Neural cell (in vitro differentiated cells): ENCODE measurements around the gene ESCO1. TPM values are rescaled to one million over a fixed set of nuclear protein-coding genes. Genes with fewer than 3 reads are reported as not detected.

Experiments
- H2AFZ ChIP-seq: fragments of 200-600, 300-800 bp; sonication (generic), shearing (Covaris generic); 2 replicates; pipeline ENCODE4 v1.6.0; 2014; ENCODE audit warnings: low read depth, mild to moderate bottlenecking, antibody characterized with exemption, low read length, moderate library complexity
- H3F3A ChIP-seq: fragments of 200-600 bp; shearing (Covaris generic); 2 replicates; pipeline ENCODE4 v1.6.1; 2016; ENCODE audit warnings: mild to moderate bottlenecking, moderate library complexity, mixed read lengths, antibody characterized with exemption, low read length; ENCODE audit not compliant: insufficient read depth, poor library complexity, severe bottlenecking
- H3K27ac ChIP-seq: fragments of 200-600, 300-800 bp; sonication (generic), shearing (Covaris generic); 2 replicates; pipeline ENCODE4 v1.5.1; 2014; ENCODE audit warnings: mild to moderate bottlenecking, low read length, moderate library complexity
- H3K27me3 ChIP-seq: fragments of 300-800, 200-600 bp; sonication (generic), shearing (Covaris generic); 2 replicates; pipeline ENCODE4 v1.6.0; 2014; ENCODE audit warnings: mild to moderate bottlenecking, low read depth, low read length, moderate library complexity; ENCODE audit not compliant: insufficient read depth
- H3K36me3 ChIP-seq: fragments of 300-800, 200-600 bp; sonication (generic), shearing (Covaris generic); 2 replicates; pipeline ENCODE4 v1.5.1; 2014; ENCODE audit warnings: mild to moderate bottlenecking, antibody characterized with exemption, low read length, moderate library complexity; ENCODE audit not compliant: insufficient read depth
- H3K4me2 ChIP-seq: fragments of 300-800, 200-600 bp; sonication (generic), shearing (Covaris generic); 2 replicates; pipeline ENCODE4 v1.6.0; 2014; ENCODE audit warnings: mild to moderate bottlenecking, low read length
- H3K4me3 ChIP-seq: fragments of 300-800, 200-600 bp; sonication (generic), shearing (Covaris generic); 2 replicates; pipeline ENCODE4 v1.5.1; 2014; ENCODE audit warnings: mild to moderate bottlenecking, low read length, moderate library complexity
- H3K79me2 ChIP-seq: fragments of 200-600 bp; shearing (Covaris generic); replicated peaks from 2 replicates; pipeline ENCODE4 v1.6.0; 2014; ENCODE audit warnings: mild to moderate bottlenecking, low read length, moderate library complexity; ENCODE audit not compliant: insufficient read depth
- H3K9ac ChIP-seq: fragments of 300-800, 200-600 bp; sonication (generic), shearing (Covaris generic); 2 replicates; pipeline ENCODE4 v1.6.1; 2016; ENCODE audit warnings: mild to moderate bottlenecking, low read length, mixed read lengths
- H3K9me2 ChIP-seq: fragments of 200-600 bp; shearing (Covaris generic); 2 replicates; pipeline ENCODE4 v1.6.1; 2016; ENCODE audit warnings: mild to moderate bottlenecking, low read length, mixed read lengths; ENCODE audit not compliant: insufficient read depth
- H3K9me3 ChIP-seq: fragments of 200-600, 300-800 bp; sonication (generic), shearing (Covaris generic); 2 replicates; pipeline ENCODE4 v1.6.1; 2016; ENCODE audit warnings: mild to moderate bottlenecking, mixed run types, low read length, moderate library complexity, mixed read lengths
- H4K20me1 ChIP-seq: fragments of 200-600 bp; shearing (Covaris generic); 2 replicates; pipeline ENCODE4 v1.6.1; 2016; ENCODE audit warnings: mild to moderate bottlenecking, mixed run types; ENCODE audit not compliant: insufficient read depth
- EZH2 ChIP-seq: fragments of 200-600, 300-800 bp; shearing (Covaris generic), sonication (generic); IDR thresholded peaks from 2 replicates; pipeline ENCODE4 v1.6.1; 2014; ENCODE audit warnings: antibody characterized with exemption, low read length, borderline replicate concordance, mild to moderate bottlenecking; ENCODE audit not compliant: insufficient read depth, poor library complexity, severe bottlenecking
- POLR2AphosphoS5 ChIP-seq: IDR thresholded peaks from 2 replicates; pipeline ENCODE4 v1.6.1; 2012
- RAD21 ChIP-seq: fragments of 450-650 bp; conservative IDR thresholded peaks from 2 replicates; pipeline ENCODE4 v1.6.1; 2014; ENCODE audit warnings: antibody characterized with exemption, mild to moderate bottlenecking, moderate library complexity
- SMC3 ChIP-seq: fragments of 450-650 bp; conservative IDR thresholded peaks from 2 replicates; pipeline ENCODE4 v1.6.1; 2014; ENCODE audit warnings: antibody characterized with exemption, mild to moderate bottlenecking, moderate library complexity; ENCODE audit not compliant: poor library complexity
- TAF1 ChIP-seq: IDR thresholded peaks from 2 replicates; pipeline ENCODE4 v1.6.1; 2012; ENCODE audit warnings: low read depth
- polyA plus RNA-seq: library from polyadenylated mRNA; depleted of rRNA; stranded (reverse); fragments of >200 nt; gene quantifications from 2 replicates; pipeline ENCODE4 v1.2.3, GENCODE V29; 2014
- TF ChIP-seq, protein P1 (sequence below): fragments of 450-650 bp; IDR thresholded peaks from 2 replicates; pipeline ENCODE4 v1.5.1; 2014; ENCODE audit warnings: antibody characterized with exemption, mild to moderate bottlenecking, moderate library complexity; ENCODE audit not compliant: poor library complexity, severe bottlenecking
- TF ChIP-seq, protein P2 (sequence below): IDR thresholded peaks from 2 replicates; pipeline ENCODE4 v1.6.1; 2012; ENCODE audit warnings: borderline replicate concordance

ESCO1 gene
- polyA plus RNA-seq, 1 donor from 2014 or later, result 26.4 TPM

DNA sequence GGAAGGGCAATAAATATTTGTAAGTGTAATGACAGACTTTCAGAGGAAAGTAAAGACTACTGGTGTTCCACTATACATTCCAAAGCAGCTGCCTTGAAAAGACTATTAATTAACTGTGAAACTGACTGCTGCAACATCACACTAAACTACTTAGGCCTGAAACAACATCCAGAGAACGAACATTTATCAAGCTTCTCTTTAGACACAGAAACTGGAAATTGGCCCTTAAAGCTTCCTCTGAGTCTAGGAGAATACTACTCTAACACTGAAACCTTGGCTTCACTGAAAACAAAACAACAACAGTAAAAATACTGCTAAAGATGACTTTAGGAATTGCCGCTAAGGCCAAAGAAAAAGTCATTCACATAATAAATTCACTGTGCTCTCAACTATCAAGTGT, 74.6 kb downstream of the ESCO1 start:
- Histone ChIP-seq H3K36me3 (peaks cover 8% of the 10 kb centered on the region), H3K79me2 (no peaks in the 10 kb centered on the region), H3K27me3 (no peaks in the 10 kb centered on the region), H3K4me2 (no peak overlapping the region), H3K27ac (no peak overlapping the region), H3K9me3 (no peaks in the 10 kb centered on the region), H2AFZ (no peak overlapping the region), H4K20me1 (no peaks in the 10 kb centered on the region), H3K9ac (no peak overlapping the region), H3K9me2 (no peaks in the 10 kb centered on the region), H3K4me3 (no peak overlapping the region), H3F3A (no peaks in the 10 kb centered on the region)
- TF ChIP-seq TAF1, result no peak

DNA sequence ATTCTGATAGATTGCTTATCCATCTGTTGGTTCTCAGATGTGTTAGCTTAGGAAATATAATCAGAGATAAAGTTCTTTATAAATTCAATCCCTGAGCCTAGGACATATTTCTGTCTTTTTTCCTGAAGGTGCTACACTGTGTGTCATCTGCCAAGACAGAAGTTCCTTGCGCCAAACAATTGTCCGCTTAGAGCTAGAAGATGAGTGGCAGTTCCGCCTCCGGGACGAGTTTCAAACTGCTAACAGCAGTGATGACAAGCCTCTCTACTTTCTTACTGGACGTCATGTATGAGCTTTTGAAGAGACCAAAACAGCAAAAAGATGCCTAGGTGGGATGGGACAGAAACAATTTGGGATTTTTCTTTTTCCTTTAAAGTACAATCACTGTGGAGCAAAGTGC, 78.0 kb downstream of the ESCO1 start:
- Histone ChIP-seq H3K27ac (no peak overlapping the region), H3K9me2 (no peaks in the 10 kb centered on the region)

DNA sequence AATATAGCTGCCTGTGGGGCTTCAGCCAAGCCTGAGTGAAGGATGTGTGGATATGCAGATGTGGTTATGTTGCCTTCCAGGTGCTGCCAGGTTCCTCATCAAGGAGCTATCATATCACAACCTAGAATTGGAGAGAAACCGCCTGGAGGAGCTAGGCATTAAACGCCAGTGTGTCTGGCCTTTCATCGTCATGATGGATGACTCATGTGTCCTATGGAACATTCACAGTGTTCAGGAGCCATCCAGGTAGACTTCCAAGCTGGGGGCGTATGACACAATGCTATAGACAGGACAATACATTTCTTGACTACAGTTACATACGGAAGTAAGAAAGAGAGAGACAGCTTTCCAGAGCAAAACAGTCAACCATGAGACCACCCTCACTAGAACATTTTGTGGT, 86.8 kb downstream of the ESCO1 start:
- Histone ChIP-seq H3F3A (no peaks in the 10 kb centered on the region), H3K9ac (no peak overlapping the region), H3K27me3 (no peaks in the 10 kb centered on the region), H2AFZ (no peak overlapping the region), H3K79me2 (no peaks in the 10 kb centered on the region), H3K9me3 (no peaks in the 10 kb centered on the region), H3K9me2 (no peaks in the 10 kb centered on the region), H4K20me1 (no peaks in the 10 kb centered on the region), H3K36me3 (peaks cover 8% of the 10 kb centered on the region), H3K27ac (no peak overlapping the region), H3K4me3 (no peak overlapping the region), H3K4me2 (no peak overlapping the region)
- TF ChIP-seq, protein P1, sequence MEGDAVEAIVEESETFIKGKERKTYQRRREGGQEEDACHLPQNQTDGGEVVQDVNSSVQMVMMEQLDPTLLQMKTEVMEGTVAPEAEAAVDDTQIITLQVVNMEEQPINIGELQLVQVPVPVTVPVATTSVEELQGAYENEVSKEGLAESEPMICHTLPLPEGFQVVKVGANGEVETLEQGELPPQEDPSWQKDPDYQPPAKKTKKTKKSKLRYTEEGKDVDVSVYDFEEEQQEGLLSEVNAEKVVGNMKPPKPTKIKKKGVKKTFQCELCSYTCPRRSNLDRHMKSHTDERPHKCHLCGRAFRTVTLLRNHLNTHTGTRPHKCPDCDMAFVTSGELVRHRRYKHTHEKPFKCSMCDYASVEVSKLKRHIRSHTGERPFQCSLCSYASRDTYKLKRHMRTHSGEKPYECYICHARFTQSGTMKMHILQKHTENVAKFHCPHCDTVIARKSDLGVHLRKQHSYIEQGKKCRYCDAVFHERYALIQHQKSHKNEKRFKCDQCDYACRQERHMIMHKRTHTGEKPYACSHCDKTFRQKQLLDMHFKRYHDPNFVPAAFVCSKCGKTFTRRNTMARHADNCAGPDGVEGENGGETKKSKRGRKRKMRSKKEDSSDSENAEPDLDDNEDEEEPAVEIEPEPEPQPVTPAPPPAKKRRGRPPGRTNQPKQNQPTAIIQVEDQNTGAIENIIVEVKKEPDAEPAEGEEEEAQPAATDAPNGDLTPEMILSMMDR, result no peak
- TF ChIP-seq RAD21, result no peak
- TF ChIP-seq POLR2AphosphoS5, result no peak

More for the DNA sequence above, 78.0 kb downstream of the ESCO1 start:
- no peak overlapping the region for H3K4me3 ChIP-seq
- peaks cover 8% of the 10 kb centered on the region for H3K36me3 ChIP-seq
- no peaks in the 10 kb centered on the region for H3K79me2 ChIP-seq
- TF ChIP-seq TAF1 (no peak), POLR2AphosphoS5 (no peak), SMC3 (no peak), EZH2 (no peak)
- TF ChIP-seq, protein P1, result no peak
- TF ChIP-seq, protein P2, sequence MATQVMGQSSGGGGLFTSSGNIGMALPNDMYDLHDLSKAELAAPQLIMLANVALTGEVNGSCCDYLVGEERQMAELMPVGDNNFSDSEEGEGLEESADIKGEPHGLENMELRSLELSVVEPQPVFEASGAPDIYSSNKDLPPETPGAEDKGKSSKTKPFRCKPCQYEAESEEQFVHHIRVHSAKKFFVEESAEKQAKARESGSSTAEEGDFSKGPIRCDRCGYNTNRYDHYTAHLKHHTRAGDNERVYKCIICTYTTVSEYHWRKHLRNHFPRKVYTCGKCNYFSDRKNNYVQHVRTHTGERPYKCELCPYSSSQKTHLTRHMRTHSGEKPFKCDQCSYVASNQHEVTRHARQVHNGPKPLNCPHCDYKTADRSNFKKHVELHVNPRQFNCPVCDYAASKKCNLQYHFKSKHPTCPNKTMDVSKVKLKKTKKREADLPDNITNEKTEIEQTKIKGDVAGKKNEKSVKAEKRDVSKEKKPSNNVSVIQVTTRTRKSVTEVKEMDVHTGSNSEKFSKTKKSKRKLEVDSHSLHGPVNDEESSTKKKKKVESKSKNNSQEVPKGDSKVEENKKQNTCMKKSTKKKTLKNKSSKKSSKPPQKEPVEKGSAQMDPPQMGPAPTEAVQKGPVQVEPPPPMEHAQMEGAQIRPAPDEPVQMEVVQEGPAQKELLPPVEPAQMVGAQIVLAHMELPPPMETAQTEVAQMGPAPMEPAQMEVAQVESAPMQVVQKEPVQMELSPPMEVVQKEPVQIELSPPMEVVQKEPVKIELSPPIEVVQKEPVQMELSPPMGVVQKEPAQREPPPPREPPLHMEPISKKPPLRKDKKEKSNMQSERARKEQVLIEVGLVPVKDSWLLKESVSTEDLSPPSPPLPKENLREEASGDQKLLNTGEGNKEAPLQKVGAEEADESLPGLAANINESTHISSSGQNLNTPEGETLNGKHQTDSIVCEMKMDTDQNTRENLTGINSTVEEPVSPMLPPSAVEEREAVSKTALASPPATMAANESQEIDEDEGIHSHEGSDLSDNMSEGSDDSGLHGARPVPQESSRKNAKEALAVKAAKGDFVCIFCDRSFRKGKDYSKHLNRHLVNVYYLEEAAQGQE, result no peak
- H4K20me1 ChIP-seq, result no peaks in the 10 kb centered on the region
- no peak overlapping the region for H2AFZ ChIP-seq
- H3K9ac ChIP-seq, result no peak overlapping the region
- no peaks in the 10 kb centered on the region for H3K27me3 ChIP-seq
- H3K9me3 ChIP-seq, result no peaks in the 10 kb centered on the region
- no peaks in the 10 kb centered on the region for H3F3A ChIP-seq
- H3K4me2 ChIP-seq, result no peak overlapping the region
